Retinal pigment epithelial cell (primary cell): ENCODE measurements around the gene ZNF215.

Experiments
- DNase-seq: peaks from one replicate; pipeline ENCODE4 v3.0.0-alpha.2; 2010; ENCODE audit warnings: low read depth
- H3K4me3 ChIP-seq: 2 replicates; pipeline ENCODE4 v1.5.1; 2011; ENCODE audit warnings: mild to moderate bottlenecking, low read length, control low read depth, moderate library complexity
- TF ChIP-seq, protein P1 (sequence below): conservative IDR thresholded peaks from 2 replicates; pipeline ENCODE4 v1.5.1; 2011; ENCODE audit warnings: low read depth, low read length, control low read depth, inconsistent platforms

The ZNF215 gene

DNA sequence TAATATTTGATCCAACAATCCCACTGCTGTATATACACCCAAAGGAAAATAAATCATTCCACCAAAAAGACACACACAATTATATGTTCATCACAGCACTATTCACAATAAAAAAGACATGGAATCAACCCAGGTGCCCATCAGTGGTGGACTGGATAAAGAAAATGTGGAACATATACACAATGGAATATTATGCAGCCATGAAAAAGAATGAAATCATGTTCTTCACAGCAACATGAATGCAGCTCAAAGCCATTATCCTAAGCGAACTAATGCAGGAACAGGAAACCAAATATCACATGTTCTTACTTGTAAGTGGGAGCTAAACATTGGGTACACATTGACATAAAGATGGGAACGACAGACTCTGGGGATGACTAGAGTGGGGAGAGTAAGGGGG is 6.5 kb upstream of the ZNF215 start:
- no peak overlapping the region for H3K4me3 ChIP-seq
- TF ChIP-seq, protein P1, sequence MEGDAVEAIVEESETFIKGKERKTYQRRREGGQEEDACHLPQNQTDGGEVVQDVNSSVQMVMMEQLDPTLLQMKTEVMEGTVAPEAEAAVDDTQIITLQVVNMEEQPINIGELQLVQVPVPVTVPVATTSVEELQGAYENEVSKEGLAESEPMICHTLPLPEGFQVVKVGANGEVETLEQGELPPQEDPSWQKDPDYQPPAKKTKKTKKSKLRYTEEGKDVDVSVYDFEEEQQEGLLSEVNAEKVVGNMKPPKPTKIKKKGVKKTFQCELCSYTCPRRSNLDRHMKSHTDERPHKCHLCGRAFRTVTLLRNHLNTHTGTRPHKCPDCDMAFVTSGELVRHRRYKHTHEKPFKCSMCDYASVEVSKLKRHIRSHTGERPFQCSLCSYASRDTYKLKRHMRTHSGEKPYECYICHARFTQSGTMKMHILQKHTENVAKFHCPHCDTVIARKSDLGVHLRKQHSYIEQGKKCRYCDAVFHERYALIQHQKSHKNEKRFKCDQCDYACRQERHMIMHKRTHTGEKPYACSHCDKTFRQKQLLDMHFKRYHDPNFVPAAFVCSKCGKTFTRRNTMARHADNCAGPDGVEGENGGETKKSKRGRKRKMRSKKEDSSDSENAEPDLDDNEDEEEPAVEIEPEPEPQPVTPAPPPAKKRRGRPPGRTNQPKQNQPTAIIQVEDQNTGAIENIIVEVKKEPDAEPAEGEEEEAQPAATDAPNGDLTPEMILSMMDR = no peak
- no peak for DNase-seq

DNA sequence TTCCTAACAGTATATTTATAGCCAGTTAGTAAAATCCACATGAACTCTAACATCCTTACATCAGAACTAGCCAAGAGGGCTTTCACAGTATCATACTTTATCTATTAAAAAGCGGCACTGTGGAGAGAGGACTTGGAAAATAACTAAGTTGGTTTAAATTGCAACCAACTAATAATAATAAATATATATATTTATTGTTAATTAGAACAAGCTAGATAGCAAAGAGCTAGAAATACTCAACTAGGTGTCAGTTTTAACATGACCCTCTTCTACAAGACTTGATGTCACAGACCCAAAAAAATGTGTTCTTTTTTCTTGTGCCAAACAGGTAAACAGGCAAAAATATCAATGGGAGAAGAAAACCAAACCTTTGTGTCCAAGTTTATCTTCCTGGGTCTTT is 5.5 kb upstream of the ZNF215 start, which contains the start of gene OR2D3:
Gene OR2D3, plus strand, starts transcription at position 301 of the 400 bp plus-strand sequence. Its CDS starts 0 bp downstream, at position 301.
- no peak within 1 kb of the TSS for H3K4me3 ChIP-seq
- no peak for DNase-seq
- TF ChIP-seq, protein P1 = no peak

DNA sequence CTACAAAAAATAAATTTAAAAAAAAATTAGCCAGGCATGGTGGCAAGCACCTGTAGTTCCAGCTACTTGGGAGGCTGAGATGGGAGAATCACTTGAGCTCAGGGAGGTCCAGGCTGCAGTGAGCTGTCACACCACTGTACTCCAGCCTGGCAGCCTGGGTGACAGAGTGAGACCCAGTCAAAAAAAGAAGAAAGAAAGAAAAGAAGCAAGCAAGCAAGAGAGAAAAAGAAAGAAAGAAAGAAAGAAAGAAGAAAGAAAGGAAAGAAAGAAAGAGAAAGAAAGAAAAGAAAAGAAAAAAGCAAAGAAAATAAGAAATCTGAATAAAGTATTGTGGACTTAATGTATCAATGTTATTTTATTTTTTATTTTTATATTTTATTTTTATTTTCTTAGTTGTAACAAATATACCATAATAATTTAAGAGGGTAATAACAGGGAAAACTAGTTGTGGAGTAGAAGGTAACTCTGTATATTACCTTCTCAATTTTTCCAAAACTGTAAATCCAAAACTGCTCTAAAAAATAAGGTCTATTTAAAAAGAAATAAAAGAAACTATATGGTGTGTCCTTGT is 1.1 kb upstream of the ZNF215 start:
- TF ChIP-seq, protein P1 = no peak
- DNase-seq = no peak
- H3K4me3 ChIP-seq = no peak overlapping the region

DNA sequence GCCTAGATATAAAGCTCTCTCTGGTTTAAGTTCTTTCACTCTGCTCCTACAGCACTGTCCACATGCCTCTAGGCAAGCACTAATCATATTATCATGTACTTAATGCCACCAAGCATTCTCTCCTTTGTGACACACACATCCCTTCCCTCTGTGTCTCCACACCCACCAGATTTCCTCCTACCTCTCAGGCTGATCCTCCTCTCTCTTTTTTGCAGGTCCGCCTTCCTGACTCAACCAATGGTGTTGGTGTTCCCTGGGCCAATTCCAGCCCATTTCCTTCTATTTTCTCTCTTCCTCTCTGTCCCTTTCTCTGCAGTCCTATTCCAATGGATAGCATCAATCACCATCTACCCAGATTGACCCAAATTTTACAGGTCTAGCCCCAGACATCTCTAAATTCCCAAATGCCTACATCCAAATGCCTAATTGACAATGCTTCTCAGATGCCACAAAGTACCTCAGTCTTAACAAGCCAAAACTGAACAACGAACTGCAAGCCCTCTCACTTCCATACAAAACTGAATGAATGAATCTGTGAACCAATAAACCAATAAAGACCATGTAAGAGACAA is 504 bp upstream of the ZNF215 start:
- H3K4me3 ChIP-seq = peak overlapping the region; percentile 86
- no peak for DNase-seq
- TF ChIP-seq, protein P1 = no peak

DNA sequence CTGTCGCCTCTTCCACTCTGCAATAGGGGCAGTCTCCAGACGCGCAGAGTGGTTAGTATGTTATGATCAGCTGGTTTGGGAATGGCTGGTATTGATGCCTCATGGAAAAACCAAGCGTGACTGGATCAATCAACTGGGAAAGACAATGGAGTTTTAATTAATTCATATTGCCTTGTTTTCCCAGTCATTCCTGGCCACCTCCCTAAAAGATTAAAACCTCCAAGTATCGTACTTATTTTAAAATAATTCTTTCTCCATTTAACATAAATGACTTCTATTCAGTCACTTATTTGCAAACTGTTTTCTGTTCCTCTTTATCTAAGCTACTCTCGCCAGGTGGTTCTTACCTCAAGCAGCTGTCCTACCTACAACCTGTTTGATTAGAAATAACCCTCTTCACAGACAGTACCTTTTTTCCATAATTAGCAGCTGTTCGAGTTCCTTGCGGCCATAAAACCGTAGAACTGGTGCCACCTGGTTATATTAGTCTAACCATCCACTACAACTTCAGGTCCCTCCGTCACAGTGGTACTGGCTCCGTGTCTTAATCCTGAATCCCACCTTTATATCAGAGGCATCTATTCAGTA is 898 bp downstream of the ZNF215 start:
- peak overlapping the region; percentile 86 for H3K4me3 ChIP-seq
- TF ChIP-seq, protein P1 = no peak
- DNase-seq = no peak

DNA sequence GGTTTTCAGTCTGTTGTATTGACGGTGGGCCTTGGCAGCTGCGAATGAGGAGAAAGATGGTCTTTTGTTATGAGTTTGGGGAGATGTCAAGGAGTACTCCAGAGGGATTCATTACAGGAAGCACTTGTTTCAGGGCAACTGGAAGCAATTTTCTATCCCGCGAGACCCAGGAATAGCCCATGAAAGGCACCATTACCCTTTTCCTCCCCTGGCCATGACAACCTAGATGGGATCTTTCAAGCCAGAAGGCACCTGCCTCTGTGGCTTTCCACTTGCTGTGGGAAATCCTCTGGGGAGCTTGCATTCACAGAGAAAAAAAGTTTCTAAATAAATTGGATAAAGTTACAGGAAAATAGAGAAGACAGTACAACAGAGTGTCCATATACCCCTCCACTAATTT is 2.7 kb downstream of the ZNF215 start:
- DNase-seq = no peak
- no peak overlapping the region for H3K4me3 ChIP-seq
- TF ChIP-seq, protein P1 = no peak
